Measurements from ENCODE around the gene HNRNPDL.

GRCh38 chr4:82419451-82419850 lies 10.8 kb downstream of the HNRNPDL start:
- TF ChIP-seq, protein P1, sequence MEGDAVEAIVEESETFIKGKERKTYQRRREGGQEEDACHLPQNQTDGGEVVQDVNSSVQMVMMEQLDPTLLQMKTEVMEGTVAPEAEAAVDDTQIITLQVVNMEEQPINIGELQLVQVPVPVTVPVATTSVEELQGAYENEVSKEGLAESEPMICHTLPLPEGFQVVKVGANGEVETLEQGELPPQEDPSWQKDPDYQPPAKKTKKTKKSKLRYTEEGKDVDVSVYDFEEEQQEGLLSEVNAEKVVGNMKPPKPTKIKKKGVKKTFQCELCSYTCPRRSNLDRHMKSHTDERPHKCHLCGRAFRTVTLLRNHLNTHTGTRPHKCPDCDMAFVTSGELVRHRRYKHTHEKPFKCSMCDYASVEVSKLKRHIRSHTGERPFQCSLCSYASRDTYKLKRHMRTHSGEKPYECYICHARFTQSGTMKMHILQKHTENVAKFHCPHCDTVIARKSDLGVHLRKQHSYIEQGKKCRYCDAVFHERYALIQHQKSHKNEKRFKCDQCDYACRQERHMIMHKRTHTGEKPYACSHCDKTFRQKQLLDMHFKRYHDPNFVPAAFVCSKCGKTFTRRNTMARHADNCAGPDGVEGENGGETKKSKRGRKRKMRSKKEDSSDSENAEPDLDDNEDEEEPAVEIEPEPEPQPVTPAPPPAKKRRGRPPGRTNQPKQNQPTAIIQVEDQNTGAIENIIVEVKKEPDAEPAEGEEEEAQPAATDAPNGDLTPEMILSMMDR (IDR thresholded peaks at IDR 0.05; ENCODE audit: low read depth, low read length, poor library complexity, severe bottlenecking): no peak
- TF ChIP-seq EZH2phosphoT487 (IDR thresholded peaks at IDR 0.05; ENCODE audit: borderline replicate concordance, low read length): no peak

Data from DOHH2 (cell line).